ENCODE measurements around the gene ABCG2.

ABCG2 gene

GRCh38 chr4:88148560-88148959 is 9.9 kb downstream of the ABCG2 start:
- no peaks in the 10 kb centered on the region for H3K4me1 ChIP-seq
- DNase-seq (ENCODE audit: low spot score in 2 of 2), result no peak
- H3K27me3 ChIP-seq (ENCODE audit: low read depth), result peaks cover 15% of the 10 kb centered on the region
- H3K9me3 ChIP-seq, result no peaks in the 10 kb centered on the region
- no peak overlapping the region for H3K4me3 ChIP-seq
- no peaks in the 10 kb centered on the region for H3K36me3 ChIP-seq (replicated peaks)
- in situ Hi-C loops (cut with MboI; ENCODE audit: low sequenced_read_pairs), result no loop called here

GRCh38 chr4:88147799-88148217 is 10.6 kb downstream of the ABCG2 start:
- Histone ChIP-seq H3K27me3 (ENCODE audit: low read depth) (peaks cover 15% of the 10 kb centered on the region), H3K4me1 (no peaks in the 10 kb centered on the region), H3K36me3 (replicated peaks) (no peaks in the 10 kb centered on the region), H3K9me3 (no peaks in the 10 kb centered on the region), H3K4me3 (no peak overlapping the region)
- in situ Hi-C loops (cut with MboI; ENCODE audit: low sequenced_read_pairs), result no loop called here
- DNase-seq (ENCODE audit: low spot score in 2 of 2), result no peak

- Histone ChIP-seq H3K9me3 (no peaks in the 10 kb centered on the region), H3K4me1 (no peaks in the 10 kb centered on the region), H3K4me3 (no peak overlapping the region), H3K36me3 (replicated peaks) (no peaks in the 10 kb centered on the region), H3K27me3 (ENCODE audit: low read depth) (peaks cover 15% of the 10 kb centered on the region)
- in situ Hi-C loops (cut with MboI; ENCODE audit: low sequenced_read_pairs), result no loop called here
- DNase-seq (ENCODE audit: low spot score in 2 of 2), result no peak
Observed at GRCh38 chr4:88146891-88147290, 11.5 kb downstream of the ABCG2 start.

- no peak overlapping the region for H3K4me3 ChIP-seq
- DNase-seq (ENCODE audit: low spot score in 2 of 2), result no peak
- H3K4me1 ChIP-seq, result no peaks in the 10 kb centered on the region
- no peaks in the 10 kb centered on the region for H3K9me3 ChIP-seq
- H3K36me3 ChIP-seq (replicated peaks), result no peaks in the 10 kb centered on the region
- peaks cover 15% of the 10 kb centered on the region for H3K27me3 ChIP-seq (ENCODE audit: low read depth)
- in situ Hi-C loops (cut with MboI; ENCODE audit: low sequenced_read_pairs), result no loop called here
Observed at GRCh38 chr4:88144866-88145300, 13.6 kb downstream of the ABCG2 start.

- Histone ChIP-seq H3K4me1 (no peaks in the 10 kb centered on the region), H3K9me3 (no peaks in the 10 kb centered on the region), H3K36me3 (replicated peaks) (no peaks in the 10 kb centered on the region), H3K27me3 (ENCODE audit: low read depth) (peaks cover 15% of the 10 kb centered on the region), H3K4me3 (no peak overlapping the region)
- in situ Hi-C loops (cut with MboI; ENCODE audit: low sequenced_read_pairs), result no loop called here
- DNase-seq (ENCODE audit: low spot score in 2 of 2), result no peak
Observed at GRCh38 chr4:88144048-88144447, 14.4 kb downstream of the ABCG2 start.

GRCh38 chr4:88143504-88143903 is 14.9 kb downstream of the ABCG2 start:
- peaks cover 14% of the 10 kb centered on the region for H3K27me3 ChIP-seq (ENCODE audit: low read depth)
- H3K36me3 ChIP-seq (replicated peaks), result no peaks in the 10 kb centered on the region
- in situ Hi-C loops (cut with MboI; ENCODE audit: low sequenced_read_pairs), result no loop called here
- no peak for DNase-seq (ENCODE audit: low spot score in 2 of 2)
- H3K4me3 ChIP-seq, result no peak overlapping the region
- no peaks in the 10 kb centered on the region for H3K9me3 ChIP-seq
- H3K4me1 ChIP-seq, result no peaks in the 10 kb centered on the region

- no peak for DNase-seq (ENCODE audit: low spot score in 2 of 2)
- in situ Hi-C loops (cut with MboI; ENCODE audit: low sequenced_read_pairs), result no loop called here
- Histone ChIP-seq H3K4me3 (no peak overlapping the region), H3K4me1 (no peaks in the 10 kb centered on the region), H3K9me3 (no peaks in the 10 kb centered on the region), H3K36me3 (replicated peaks) (no peaks in the 10 kb centered on the region), H3K27me3 (ENCODE audit: low read depth) (no peaks in the 10 kb centered on the region)
Observed at GRCh38 chr4:88138561-88138960, 19.9 kb downstream of the ABCG2 start.

GRCh38 chr4:88137112-88137511 is 21.3 kb downstream of the ABCG2 start:
- no peak for DNase-seq (ENCODE audit: low spot score in 2 of 2)

GRCh38 chr4:88136249-88136648 is 22.2 kb downstream of the ABCG2 start:
- Histone ChIP-seq H3K4me3 (no peak overlapping the region), H3K9me3 (no peaks in the 10 kb centered on the region), H3K4me1 (no peaks in the 10 kb centered on the region), H3K27me3 (ENCODE audit: low read depth) (no peaks in the 10 kb centered on the region), H3K36me3 (replicated peaks) (no peaks in the 10 kb centered on the region)
- DNase-seq (ENCODE audit: low spot score in 2 of 2), result no peak
- in situ Hi-C loops (cut with MboI; ENCODE audit: low sequenced_read_pairs), result no loop called here

More at GRCh38 chr4:88137112-88137511, 21.3 kb downstream of the ABCG2 start:
- Histone ChIP-seq H3K4me1 (no peaks in the 10 kb centered on the region), H3K27me3 (ENCODE audit: low read depth) (no peaks in the 10 kb centered on the region), H3K9me3 (no peaks in the 10 kb centered on the region), H3K4me3 (no peak overlapping the region), H3K36me3 (replicated peaks) (no peaks in the 10 kb centered on the region)
- in situ Hi-C loops (cut with MboI; ENCODE audit: low sequenced_read_pairs), result no loop called here

- Histone ChIP-seq H3K36me3 (replicated peaks) (no peaks in the 10 kb centered on the region), H3K4me1 (no peaks in the 10 kb centered on the region), H3K27me3 (ENCODE audit: low read depth) (no peaks in the 10 kb centered on the region), H3K9me3 (no peaks in the 10 kb centered on the region), H3K4me3 (no peak overlapping the region)
- no peak for DNase-seq (ENCODE audit: low spot score in 2 of 2)
- in situ Hi-C loops (cut with MboI; ENCODE audit: low sequenced_read_pairs), result no loop called here
Observed at GRCh38 chr4:88135356-88135663, 23.1 kb downstream of the ABCG2 start.

- in situ Hi-C loops (cut with MboI; ENCODE audit: low sequenced_read_pairs), result no loop called here
- Histone ChIP-seq H3K4me1 (no peaks in the 10 kb centered on the region), H3K27me3 (ENCODE audit: low read depth) (no peaks in the 10 kb centered on the region), H3K4me3 (no peak overlapping the region), H3K36me3 (replicated peaks) (no peaks in the 10 kb centered on the region), H3K9me3 (no peaks in the 10 kb centered on the region)
- no peak for DNase-seq (ENCODE audit: low spot score in 2 of 2)
Observed at GRCh38 chr4:88134536-88135355, 23.7 kb downstream of the ABCG2 start.

- Histone ChIP-seq H3K36me3 (replicated peaks) (no peaks in the 10 kb centered on the region), H3K4me3 (no peak overlapping the region), H3K4me1 (no peaks in the 10 kb centered on the region), H3K27me3 (ENCODE audit: low read depth) (no peaks in the 10 kb centered on the region), H3K9me3 (no peaks in the 10 kb centered on the region)
- in situ Hi-C loops (cut with MboI; ENCODE audit: low sequenced_read_pairs), result no loop called here
- DNase-seq (ENCODE audit: low spot score in 2 of 2), result no peak
Observed at GRCh38 chr4:88134111-88134510, 24.3 kb downstream of the ABCG2 start.

GRCh38 chr4:88130544-88131305 is 27.7 kb downstream of the ABCG2 start:
- Histone ChIP-seq H3K9me3 (no peaks in the 10 kb centered on the region), H3K36me3 (replicated peaks) (no peaks in the 10 kb centered on the region), H3K4me3 (no peak overlapping the region), H3K4me1 (no peaks in the 10 kb centered on the region), H3K27me3 (ENCODE audit: low read depth) (no peaks in the 10 kb centered on the region)
- in situ Hi-C loops (cut with MboI; ENCODE audit: low sequenced_read_pairs), result no loop called here
- DNase-seq (ENCODE audit: low spot score in 2 of 2), result no peak

- H3K27me3 ChIP-seq (ENCODE audit: low read depth), result no peaks in the 10 kb centered on the region
- in situ Hi-C loops (cut with MboI; ENCODE audit: low sequenced_read_pairs), result no loop called here
- no peaks in the 10 kb centered on the region for H3K9me3 ChIP-seq
- no peak for DNase-seq (ENCODE audit: low spot score in 2 of 2)
- H3K36me3 ChIP-seq (replicated peaks), result no peaks in the 10 kb centered on the region
- H3K4me3 ChIP-seq, result no peak overlapping the region
- no peaks in the 10 kb centered on the region for H3K4me1 ChIP-seq
Observed at GRCh38 chr4:88130003-88130402, 28.4 kb downstream of the ABCG2 start.

All from HAP-1 (cell line).